Measurements from ENCODE around the gene MARF1.
"Not testable (repeated sequence)": the region's sequence is repeated elsewhere in the genome, so short reads cannot be mapped to it uniquely, and the experiment has no call there.

The MARF1 gene

GRCh38 chr16:15617901-15618300, 25.1 kb downstream of the MARF1 start:
- H3K27me3 ChIP-seq (ENCODE audit: insufficient read depth, low read length), result no peaks in the 10 kb centered on the region
- H3K9me3 ChIP-seq (ENCODE audit: insufficient read depth, low read depth, low read length), result no peaks in the 10 kb centered on the region
- H3K4me3 ChIP-seq (ENCODE audit: low read length), result no peak overlapping the region
- no peak overlapping the region for H3K27ac ChIP-seq (ENCODE audit: low read depth, low read length)
- WGBS, result 94% methylated on average over 4 of the region's 4 CpGs
- H3K4me1 ChIP-seq (ENCODE audit: insufficient read depth, low read length), result no peaks in the 10 kb centered on the region
- peaks cover 92% of the 10 kb centered on the region for H3K36me3 ChIP-seq (ENCODE audit: insufficient read depth, low read length)
- no peak overlapping the region for H3K9ac ChIP-seq (ENCODE audit: low read depth, low read length)

DNA sequence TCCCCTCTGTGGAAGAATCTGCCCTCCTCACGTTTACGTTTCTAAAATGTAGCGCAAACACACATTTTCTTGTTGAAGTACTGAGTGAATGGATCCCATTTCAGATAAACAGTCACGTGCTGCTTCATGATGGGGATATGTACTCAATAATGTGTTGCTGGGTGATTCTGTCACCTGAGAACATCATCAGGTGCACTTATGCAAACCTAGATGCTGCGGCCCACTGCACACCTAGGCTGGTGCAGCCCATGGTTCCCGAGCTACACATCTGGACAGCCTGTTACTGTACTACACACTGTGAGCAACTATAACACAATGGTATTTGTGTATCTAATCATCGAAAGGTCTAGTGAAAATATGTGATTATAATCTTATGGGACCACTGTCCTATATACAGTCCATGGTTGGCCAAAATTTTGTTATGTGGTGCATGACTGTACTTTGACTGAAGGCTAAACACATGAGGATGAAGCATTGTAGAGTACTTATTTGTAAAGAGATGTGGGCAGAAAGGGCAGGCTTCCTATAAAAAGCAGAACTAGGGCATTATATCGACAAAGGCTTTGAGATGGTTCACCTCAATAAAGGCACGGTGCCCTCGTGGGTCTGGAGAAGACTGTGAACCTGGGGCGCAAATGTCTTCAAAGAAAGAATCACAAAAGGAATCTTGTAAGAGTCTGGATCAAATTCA, 26.3 kb downstream of the MARF1 start:
- H3K4me1 ChIP-seq (ENCODE audit: insufficient read depth, low read length), result no peaks in the 10 kb centered on the region
- H3K27me3 ChIP-seq (ENCODE audit: insufficient read depth, low read length), result no peaks in the 10 kb centered on the region
- H3K36me3 ChIP-seq (ENCODE audit: insufficient read depth, low read length), result peaks cover 92% of the 10 kb centered on the region
- H3K9ac ChIP-seq (ENCODE audit: low read depth, low read length), result no peak overlapping the region
- H3K27ac ChIP-seq (ENCODE audit: low read depth, low read length), result no peak overlapping the region
- no peak overlapping the region for H3K4me3 ChIP-seq (ENCODE audit: low read length)
- H3K9me3 ChIP-seq (ENCODE audit: insufficient read depth, low read depth, low read length), result no peaks in the 10 kb centered on the region
- whole genome bisulfite sequencing, result 95% methylated on average over 11 of the region's 11 CpGs

GRCh38 chr16:15616012-15616411, 26.9 kb downstream of the MARF1 start:
- WGBS, result 92% methylated on average over 4 of the region's 4 CpGs
- H3K4me1 ChIP-seq (ENCODE audit: insufficient read depth, low read length), result no peaks in the 10 kb centered on the region
- H3K9ac ChIP-seq (ENCODE audit: low read depth, low read length), result no peak overlapping the region
- no peak overlapping the region for H3K4me3 ChIP-seq (ENCODE audit: low read length)
- H3K27ac ChIP-seq (ENCODE audit: low read depth, low read length), result no peak overlapping the region
- H3K36me3 ChIP-seq (ENCODE audit: insufficient read depth, low read length), result peaks cover 91% of the 10 kb centered on the region
- H3K27me3 ChIP-seq (ENCODE audit: insufficient read depth, low read length), result no peaks in the 10 kb centered on the region
- no peaks in the 10 kb centered on the region for H3K9me3 ChIP-seq (ENCODE audit: insufficient read depth, low read depth, low read length)

DNA sequence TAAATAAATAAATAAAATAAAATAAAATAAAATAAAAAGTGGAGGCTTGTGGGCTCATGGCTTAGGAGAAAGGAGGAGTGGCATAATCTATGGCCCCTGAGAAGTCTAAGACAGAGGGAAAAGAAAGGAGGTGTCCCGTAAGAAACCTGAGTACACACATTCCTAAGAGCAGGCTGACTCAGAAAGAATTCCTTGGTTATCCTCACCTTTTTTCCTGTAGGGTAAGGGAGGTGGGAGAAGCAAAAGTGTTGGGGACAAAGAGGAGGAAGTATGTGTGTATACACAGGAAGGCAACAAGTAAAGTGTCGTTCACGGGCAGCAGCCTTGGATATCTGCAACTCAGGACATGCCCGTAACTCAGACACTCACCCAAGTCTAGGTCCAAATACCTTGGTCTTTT, 29.3 kb downstream of the MARF1 start:
- Histone ChIP-seq H3K4me1 (ENCODE audit: insufficient read depth, low read length) (no peaks in the 10 kb centered on the region), H3K27me3 (ENCODE audit: insufficient read depth, low read length) (no peaks in the 10 kb centered on the region), H3K9me3 (ENCODE audit: insufficient read depth, low read depth, low read length) (no peaks in the 10 kb centered on the region), H3K36me3 (ENCODE audit: insufficient read depth, low read length) (peaks cover 89% of the 10 kb centered on the region), H3K27ac (ENCODE audit: low read depth, low read length) (peak overlapping the region; percentile 63), H3K9ac (ENCODE audit: low read depth, low read length) (peak overlapping the region; percentile 52; the same call in 1 of the 2 replicates), H3K4me3 (ENCODE audit: low read length) (no peak overlapping the region)
- 80% methylated on average over 4 of the region's 4 CpGs for WGBS

DNA sequence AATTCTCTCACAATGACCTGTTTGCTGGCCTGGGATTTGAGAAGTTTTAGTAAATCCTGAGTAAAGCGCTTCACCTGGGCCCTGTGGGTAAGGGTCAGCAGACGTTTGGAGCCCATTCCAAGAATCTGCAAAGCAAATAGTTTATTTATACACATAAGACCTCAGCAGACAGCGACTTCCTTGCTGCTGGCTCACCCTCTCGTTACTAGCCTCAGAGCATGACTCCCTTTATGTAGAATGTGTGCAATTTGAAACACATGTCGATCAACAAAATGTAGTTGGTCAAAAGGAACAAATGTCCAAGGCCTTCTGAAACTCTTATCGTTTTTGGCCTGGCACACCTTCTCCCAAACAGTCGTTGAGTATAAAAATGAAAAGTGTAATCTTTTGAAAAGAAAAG, 31.3 kb downstream of the MARF1 start:
- Histone ChIP-seq H3K27ac (ENCODE audit: low read depth, low read length) (no peak overlapping the region), H3K4me3 (ENCODE audit: low read length) (no peak overlapping the region), H3K9ac (ENCODE audit: low read depth, low read length) (no peak overlapping the region), H3K4me1 (ENCODE audit: insufficient read depth, low read length) (no peaks in the 10 kb centered on the region), H3K27me3 (ENCODE audit: insufficient read depth, low read length) (no peaks in the 10 kb centered on the region), H3K36me3 (ENCODE audit: insufficient read depth, low read length) (peaks cover 87% of the 10 kb centered on the region), H3K9me3 (ENCODE audit: insufficient read depth, low read depth, low read length) (no peaks in the 10 kb centered on the region)
- WGBS, result 95% methylated on average over 7 of the region's 7 CpGs

DNA sequence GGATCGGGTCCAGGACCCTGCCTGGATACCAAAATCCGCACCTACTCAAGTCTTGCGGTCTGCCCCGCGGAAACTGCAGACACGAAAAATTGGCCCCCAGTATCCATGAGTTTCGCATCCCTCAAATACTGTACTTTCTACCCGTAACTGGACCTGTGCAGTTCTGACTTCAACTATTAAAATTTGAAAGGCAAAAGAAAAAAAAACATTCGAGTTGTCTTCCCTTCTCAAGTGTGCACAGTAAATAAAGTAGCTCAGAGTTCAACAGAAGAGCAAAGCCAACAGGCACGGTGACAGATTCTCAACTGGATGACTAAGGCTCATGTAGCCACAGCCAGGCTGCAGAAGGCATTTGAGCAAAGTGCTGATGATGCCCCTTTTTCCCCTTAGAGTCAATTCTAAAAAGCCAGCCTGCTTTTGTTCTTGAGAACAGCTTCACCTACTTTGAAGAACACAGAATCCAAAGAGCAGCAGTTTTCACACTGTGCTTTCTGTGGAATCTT, 32.5 kb downstream of the MARF1 start:
- 96% methylated on average over 10 of the region's 10 CpGs for WGBS
- peaks cover 77% of the 10 kb centered on the region for H3K36me3 ChIP-seq (ENCODE audit: insufficient read depth, low read length)

DNA sequence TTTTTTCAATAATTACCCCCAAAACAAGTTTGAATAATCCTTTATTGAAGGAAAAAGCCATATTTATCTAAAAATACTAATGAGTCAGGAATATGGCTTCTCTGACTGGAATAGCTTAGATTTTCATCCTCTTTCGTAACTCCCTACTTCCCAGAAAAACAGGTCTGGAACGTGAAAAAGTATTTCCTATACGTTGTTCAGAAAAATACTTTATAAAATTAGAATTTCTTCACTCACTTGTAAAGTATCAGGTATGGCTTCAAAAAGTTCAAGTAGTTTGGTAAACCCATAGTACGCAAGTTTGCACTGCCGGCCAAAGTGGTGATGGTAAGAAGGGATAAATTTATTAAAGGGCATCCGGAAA, 33.7 kb downstream of the MARF1 start:
- Histone ChIP-seq H3K27ac (ENCODE audit: low read depth, low read length) (no peak overlapping the region), H3K4me1 (ENCODE audit: insufficient read depth, low read length) (no peaks in the 10 kb centered on the region), H3K9me3 (ENCODE audit: insufficient read depth, low read depth, low read length) (no peaks in the 10 kb centered on the region), H3K4me3 (ENCODE audit: low read length) (no peak overlapping the region), H3K36me3 (ENCODE audit: insufficient read depth, low read length) (peaks cover 78% of the 10 kb centered on the region), H3K9ac (ENCODE audit: low read depth, low read length) (no peak overlapping the region), H3K27me3 (ENCODE audit: insufficient read depth, low read length) (no peaks in the 10 kb centered on the region)
- WGBS, result 98% methylated on average over 4 of the region's 6 CpGs

More for the DNA sequence above, 32.5 kb downstream of the MARF1 start:
- no peaks in the 10 kb centered on the region for H3K27me3 ChIP-seq (ENCODE audit: insufficient read depth, low read length)
- H3K9me3 ChIP-seq (ENCODE audit: insufficient read depth, low read depth, low read length), result no peaks in the 10 kb centered on the region
- H3K4me3 ChIP-seq (ENCODE audit: low read length), result no peak overlapping the region
- no peak overlapping the region for H3K27ac ChIP-seq (ENCODE audit: low read depth, low read length)
- no peak overlapping the region for H3K9ac ChIP-seq (ENCODE audit: low read depth, low read length)
- H3K4me1 ChIP-seq (ENCODE audit: insufficient read depth, low read length), result no peaks in the 10 kb centered on the region

GRCh38 chr16:15608398-15609285, 34.3 kb downstream of the MARF1 start:
- no peak overlapping the region for H3K4me3 ChIP-seq (ENCODE audit: low read length)
- H3K36me3 ChIP-seq (ENCODE audit: insufficient read depth, low read length), result peaks cover 81% of the 10 kb centered on the region
- no peaks in the 10 kb centered on the region for H3K27me3 ChIP-seq (ENCODE audit: insufficient read depth, low read length)
- no peak overlapping the region for H3K9ac ChIP-seq (ENCODE audit: low read depth, low read length)
- H3K27ac ChIP-seq (ENCODE audit: low read depth, low read length), result no peak overlapping the region
- 95% methylated on average over 19 of the region's 19 CpGs for WGBS
- H3K4me1 ChIP-seq (ENCODE audit: insufficient read depth, low read length), result no peaks in the 10 kb centered on the region
- no peaks in the 10 kb centered on the region for H3K9me3 ChIP-seq (ENCODE audit: insufficient read depth, low read depth, low read length)

GRCh38 chr16:15607700-15608396, 35.1 kb downstream of the MARF1 start:
- no peak overlapping the region for H3K9ac ChIP-seq (ENCODE audit: low read depth, low read length)
- H3K36me3 ChIP-seq (ENCODE audit: insufficient read depth, low read length), result peaks cover 84% of the 10 kb centered on the region
- H3K4me1 ChIP-seq (ENCODE audit: insufficient read depth, low read length), result no peaks in the 10 kb centered on the region
- 97% methylated on average over 13 of the region's 13 CpGs for WGBS
- no peak overlapping the region for H3K4me3 ChIP-seq (ENCODE audit: low read length)
- no peaks in the 10 kb centered on the region for H3K27me3 ChIP-seq (ENCODE audit: insufficient read depth, low read length)
- H3K27ac ChIP-seq (ENCODE audit: low read depth, low read length), result no peak overlapping the region
- H3K9me3 ChIP-seq (ENCODE audit: insufficient read depth, low read depth, low read length), result no peaks in the 10 kb centered on the region

- H3K4me1 ChIP-seq (ENCODE audit: insufficient read depth, low read length); H3K4me3 ChIP-seq (ENCODE audit: low read length); H3K27me3 ChIP-seq (ENCODE audit: insufficient read depth, low read length); H3K27ac ChIP-seq (ENCODE audit: low read depth, low read length); H3K9ac ChIP-seq (ENCODE audit: low read depth, low read length); H3K9me3 ChIP-seq (ENCODE audit: insufficient read depth, low read depth, low read length): not testable (repeated sequence)
- 91% methylated on average over 11 of the region's 12 CpGs for WGBS
- H3K36me3 ChIP-seq (ENCODE audit: insufficient read depth, low read length), result peaks cover 84% of the 10 kb centered on the region
Observed at GRCh38 chr16:15607221-15607699, 35.7 kb downstream of the MARF1 start.
